Measurements from ENCODE around the gene WWC1.

DNA sequence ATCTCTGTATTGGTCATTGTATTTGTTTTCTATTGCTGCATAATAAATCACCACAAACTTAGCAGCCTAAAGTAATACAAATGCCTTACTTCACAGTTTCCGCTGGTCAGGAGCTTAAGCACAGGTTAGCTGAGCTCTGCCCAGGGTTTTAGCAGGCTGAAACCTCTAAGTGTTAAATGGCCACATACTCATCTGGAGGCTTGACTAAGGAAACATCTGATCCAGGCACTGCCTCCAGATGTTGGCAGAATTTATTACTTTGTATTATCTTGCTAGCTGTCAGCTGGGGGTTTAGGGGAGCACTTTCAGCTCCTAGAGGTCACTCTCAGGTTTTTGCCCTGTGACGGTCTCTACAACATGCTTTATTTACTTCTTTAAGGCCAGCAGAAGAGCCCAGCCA, 171.6 kb downstream of the WWC1 start:
- TF ChIP-seq, protein P1, sequence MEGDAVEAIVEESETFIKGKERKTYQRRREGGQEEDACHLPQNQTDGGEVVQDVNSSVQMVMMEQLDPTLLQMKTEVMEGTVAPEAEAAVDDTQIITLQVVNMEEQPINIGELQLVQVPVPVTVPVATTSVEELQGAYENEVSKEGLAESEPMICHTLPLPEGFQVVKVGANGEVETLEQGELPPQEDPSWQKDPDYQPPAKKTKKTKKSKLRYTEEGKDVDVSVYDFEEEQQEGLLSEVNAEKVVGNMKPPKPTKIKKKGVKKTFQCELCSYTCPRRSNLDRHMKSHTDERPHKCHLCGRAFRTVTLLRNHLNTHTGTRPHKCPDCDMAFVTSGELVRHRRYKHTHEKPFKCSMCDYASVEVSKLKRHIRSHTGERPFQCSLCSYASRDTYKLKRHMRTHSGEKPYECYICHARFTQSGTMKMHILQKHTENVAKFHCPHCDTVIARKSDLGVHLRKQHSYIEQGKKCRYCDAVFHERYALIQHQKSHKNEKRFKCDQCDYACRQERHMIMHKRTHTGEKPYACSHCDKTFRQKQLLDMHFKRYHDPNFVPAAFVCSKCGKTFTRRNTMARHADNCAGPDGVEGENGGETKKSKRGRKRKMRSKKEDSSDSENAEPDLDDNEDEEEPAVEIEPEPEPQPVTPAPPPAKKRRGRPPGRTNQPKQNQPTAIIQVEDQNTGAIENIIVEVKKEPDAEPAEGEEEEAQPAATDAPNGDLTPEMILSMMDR (IDR thresholded peaks at IDR 0.05 in 2 of 3, conservative IDR thresholded peaks at IDR 0.05 in 1 of 3; ENCODE audit: borderline replicate concordance in 1 of 3, insufficient read depth in 1 of 3, low read depth in 2 of 3, low read length in 2 of 3): no peak
- TF ChIP-seq JUND (IDR thresholded peaks at IDR 0.05) (no peak), EZH2 (IDR thresholded peaks at IDR 0.05) (no peak), RAD21 (IDR thresholded peaks at IDR 0.05; ENCODE audit: low read depth) (no peak), POLR2A (IDR thresholded peaks at IDR 0.05; ENCODE audit: borderline replicate concordance, extremely low read depth, insufficient read depth, insufficient read length) (no peak), CEBPB (IDR thresholded peaks at IDR 0.05; ENCODE audit: low read depth) (no peak), SRF (IDR thresholded peaks at IDR 0.05; ENCODE audit: low read depth) (no peak), ZFX (IDR thresholded peaks at IDR 0.05) (no peak), EZH2phosphoT487 (IDR thresholded peaks at IDR 0.05; ENCODE audit: borderline replicate concordance) (no peak), ELF1 (IDR thresholded peaks at IDR 0.05; ENCODE audit: borderline replicate concordance, low read depth) (no peak), POLR2AphosphoS5 (IDR thresholded peaks at IDR 0.05; ENCODE audit: low read depth, low read length) (no peak)
- TF ChIP-seq, protein P2, sequence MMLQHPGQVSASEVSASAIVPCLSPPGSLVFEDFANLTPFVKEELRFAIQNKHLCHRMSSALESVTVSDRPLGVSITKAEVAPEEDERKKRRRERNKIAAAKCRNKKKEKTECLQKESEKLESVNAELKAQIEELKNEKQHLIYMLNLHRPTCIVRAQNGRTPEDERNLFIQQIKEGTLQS (IDR thresholded peaks at IDR 0.05): no peak
- TF ChIP-seq, protein P3, sequence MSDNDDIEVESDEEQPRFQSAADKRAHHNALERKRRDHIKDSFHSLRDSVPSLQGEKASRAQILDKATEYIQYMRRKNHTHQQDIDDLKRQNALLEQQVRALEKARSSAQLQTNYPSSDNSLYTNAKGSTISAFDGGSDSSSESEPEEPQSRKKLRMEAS (IDR thresholded peaks at IDR 0.05): no peak
- TF ChIP-seq, protein P4, sequence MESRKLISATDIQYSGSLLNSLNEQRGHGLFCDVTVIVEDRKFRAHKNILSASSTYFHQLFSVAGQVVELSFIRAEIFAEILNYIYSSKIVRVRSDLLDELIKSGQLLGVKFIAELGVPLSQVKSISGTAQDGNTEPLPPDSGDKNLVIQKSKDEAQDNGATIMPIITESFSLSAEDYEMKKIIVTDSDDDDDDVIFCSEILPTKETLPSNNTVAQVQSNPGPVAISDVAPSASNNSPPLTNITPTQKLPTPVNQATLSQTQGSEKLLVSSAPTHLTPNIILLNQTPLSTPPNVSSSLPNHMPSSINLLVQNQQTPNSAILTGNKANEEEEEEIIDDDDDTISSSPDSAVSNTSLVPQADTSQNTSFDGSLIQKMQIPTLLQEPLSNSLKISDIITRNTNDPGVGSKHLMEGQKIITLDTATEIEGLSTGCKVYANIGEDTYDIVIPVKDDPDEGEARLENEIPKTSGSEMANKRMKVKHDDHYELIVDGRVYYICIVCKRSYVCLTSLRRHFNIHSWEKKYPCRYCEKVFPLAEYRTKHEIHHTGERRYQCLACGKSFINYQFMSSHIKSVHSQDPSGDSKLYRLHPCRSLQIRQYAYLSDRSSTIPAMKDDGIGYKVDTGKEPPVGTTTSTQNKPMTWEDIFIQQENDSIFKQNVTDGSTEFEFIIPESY (IDR thresholded peaks at IDR 0.05; ENCODE audit: extremely low read depth, insufficient replicate concordance, low read length): no peak
